Panc1 (cell line): ENCODE data around the gene PCDH8. TPM values are rescaled to one million over a fixed set of nuclear protein-coding genes. Genes with fewer than 3 reads are reported as not detected.

Experiments used
- ATAC-seq: fragments of 200-7000 bp; cut with Tn5 transposase; 2 replicates; pipeline ENCODE4 v1.9.1; 2020; ENCODE audit warnings: mild to moderate bottlenecking, moderate library complexity
- BruUV-seq: library from RNA; stranded (reverse); fragments of 400-500 nt; replicated peaks from 2 replicates; lab custom pipeline; 2021; lab: Mats Ljungman, UMichigan
- CTCF ChIA-PET: fragments of 300-600 bp; sonication (Branson Sonifier 250); formaldehyde crosslinking; loops from one replicate; lab custom pipeline; 2022; ENCODE audit warnings: antibody characterized with exemption; lab: Charles Lee
- POLR2A ChIA-PET: fragments of 300-600 bp; sonication (Branson Sonifier 250); formaldehyde crosslinking; loops from one replicate; lab custom pipeline; 2022; ENCODE audit warnings: antibody characterized with exemption; lab: Charles Lee
- DNase-seq: peaks from one replicate; pipeline ENCODE4 v3.0.0-alpha.2; 2010; ENCODE audit warnings: low read depth, low spot score
- H3K27ac ChIP-seq: 2 replicates; pipeline ENCODE4 v1.5.1; 2011; ENCODE audit warnings: mild to moderate bottlenecking, low read length, inconsistent platforms
- H3K27me3 ChIP-seq: fragments of 200-500 bp; sonication (Bioruptor generic); 2 replicates; pipeline ENCODE4 v1.6.0; 2014; ENCODE audit warnings: low read length, inconsistent platforms; ENCODE audit not compliant: control insufficient read depth, insufficient read depth
- H3K36me3 ChIP-seq: fragments of 200-500 bp; sonication (Bioruptor generic); 2 replicates; pipeline ENCODE4 v1.5.1; 2014; ENCODE audit warnings: inconsistent platforms, mild to moderate bottlenecking, low read length, moderate library complexity; ENCODE audit not compliant: control insufficient read depth, insufficient read depth
- H3K4me1 ChIP-seq: 2 replicates; pipeline ENCODE4 v1.5.1; 2011; ENCODE audit warnings: inconsistent platforms, mild to moderate bottlenecking, low read length, moderate library complexity; ENCODE audit not compliant: control insufficient read depth, insufficient read depth
- H3K4me3 ChIP-seq, 2 experiments: 2 replicates each; pipeline ENCODE4 v1.5.1; 2011 to 2012; ENCODE audit warnings: low read depth in 2 of 2, low read length in 2 of 2, mild to moderate bottlenecking in 2 of 2, inconsistent platforms in 1 of 2, moderate library complexity in 1 of 2
- H3K9me3 ChIP-seq: fragments of 200-500 bp; sonication (Bioruptor generic); 2 replicates; pipeline ENCODE4 v1.5.1; 2014; ENCODE audit warnings: low read depth, mild to moderate bottlenecking, inconsistent platforms, low read length, moderate library complexity; ENCODE audit not compliant: control insufficient read depth, insufficient read depth
- CTCF ChIP-seq: fragments of 450-650 bp; IDR thresholded peaks from 2 replicates; pipeline ENCODE4 v1.5.1; 2017; ENCODE audit warnings: mild to moderate bottlenecking
- POLR2AphosphoS5 ChIP-seq: IDR thresholded peaks from 2 replicates; pipeline ENCODE4 v1.6.1; 2012; ENCODE audit warnings: mild to moderate bottlenecking, low read depth, low read length, moderate library complexity
- REST ChIP-seq, 2 experiments: IDR thresholded peaks; 2 replicates each; pipeline ENCODE4 v1.6.1; 2011 to 2012; ENCODE audit warnings: low read depth in 2 of 2, control low read depth in 1 of 2, low read length in 1 of 2, mild to moderate bottlenecking in 1 of 2, moderate library complexity in 1 of 2; ENCODE audit not compliant: insufficient read depth in 1 of 2
- SIN3A ChIP-seq: IDR thresholded peaks from 2 replicates; pipeline ENCODE4 v1.6.1; 2012; ENCODE audit warnings: low read depth, mild to moderate bottlenecking, low read length, moderate library complexity, borderline replicate concordance; ENCODE audit not compliant: insufficient read depth
- TCF7L2 ChIP-seq: IDR thresholded peaks from 2 replicates; pipeline ENCODE4 v1.6.1; 2011; ENCODE audit warnings: mild to moderate bottlenecking, low read depth, low read length, inconsistent platforms
- in situ Hi-C: cut with HindIII; loops from 2 replicates; pipeline ENCODE4 v1.10.0; 2016; ENCODE audit warnings: low sequenced_read_pairs, low pct_unique_long_range_greater_than_20kb
- intact Hi-C: fragments of 100-400 bp; cut with micrococcal nuclease; formaldehyde crosslinking; loops from one replicate; pipeline ENCODE4 v1.10.0; 2022; ENCODE audit not compliant: unreplicated experiment
- total RNA-seq: library from RNA; stranded (reverse); gene quantifications from one replicate; pipeline ENCODE4 v1.2.1, GENCODE V29; 2021; ENCODE audit not compliant: unreplicated experiment

The PCDH8 gene
- total RNA-seq, 1 experiment from 2014 or later, result not detected

- CTCF ChIA-PET, result no interaction called here
- ATAC-seq, result no peak
These were observed 36.7 kb upstream of the PCDH8 start for GRCh38 chr13:52885141-52885540.

GRCh38 chr13:52884429-52885010 is 36.1 kb upstream of the PCDH8 start:
- no peak for DNase-seq
- ChIA-PET POLR2A (no interaction called here), CTCF (no interaction called here)
- no peak for ATAC-seq
- no TSS peak for BruUV-seq
- H3K4me1 ChIP-seq, result no peaks in the 10 kb centered on the region
- TF ChIP-seq SIN3A, result no peak
- no peak for TF ChIP-seq REST (IDR thresholded peaks at IDR 0.05; ENCODE audit: insufficient read depth in 1 of 2, low read depth in 2 of 2, low read length in 1 of 2)
- TF ChIP-seq POLR2AphosphoS5, result no peak
- no peak for TF ChIP-seq CTCF
- no peak for TF ChIP-seq TCF7L2
- H3K27ac ChIP-seq, result no peak overlapping the region
- H3K36me3 ChIP-seq, result no peaks in the 10 kb centered on the region
- H3K27me3 ChIP-seq, result no peaks in the 10 kb centered on the region
- intact Hi-C loops (no loop called here), in situ Hi-C loops (no loop called here)
- H3K4me3 ChIP-seq, result no peak overlapping the region
- no peaks in the 10 kb centered on the region for H3K9me3 ChIP-seq

More at GRCh38 chr13:52885141-52885540, 36.7 kb upstream of the PCDH8 start:
- H3K9me3 ChIP-seq, result no peaks in the 10 kb centered on the region
- H3K4me1 ChIP-seq, result no peaks in the 10 kb centered on the region
- intact Hi-C loops, result no loop called here
- no peak overlapping the region for H3K4me3 ChIP-seq
- in situ Hi-C loops, result no loop called here
- POLR2A ChIA-PET, result no interaction called here
- H3K36me3 ChIP-seq, result no peaks in the 10 kb centered on the region
- no peak overlapping the region for H3K27ac ChIP-seq
- no peaks in the 10 kb centered on the region for H3K27me3 ChIP-seq
- BruUV-seq, result no TSS peak
- DNase-seq, result no peak
- TF ChIP-seq REST (IDR thresholded peaks at IDR 0.05; ENCODE audit: insufficient read depth in 1 of 2, low read depth in 2 of 2, low read length in 1 of 2) (no peak), TCF7L2 (no peak), POLR2AphosphoS5 (no peak), CTCF (no peak), SIN3A (no peak)
